NCI-H345 (cell line): ENCODE data around the gene HMGN1.

Experiments
- DNase-seq: peaks from one replicate; lab custom pipeline; 2025; lab: John Stamatoyannopoulos, UW

HMGN1 gene

DNA sequence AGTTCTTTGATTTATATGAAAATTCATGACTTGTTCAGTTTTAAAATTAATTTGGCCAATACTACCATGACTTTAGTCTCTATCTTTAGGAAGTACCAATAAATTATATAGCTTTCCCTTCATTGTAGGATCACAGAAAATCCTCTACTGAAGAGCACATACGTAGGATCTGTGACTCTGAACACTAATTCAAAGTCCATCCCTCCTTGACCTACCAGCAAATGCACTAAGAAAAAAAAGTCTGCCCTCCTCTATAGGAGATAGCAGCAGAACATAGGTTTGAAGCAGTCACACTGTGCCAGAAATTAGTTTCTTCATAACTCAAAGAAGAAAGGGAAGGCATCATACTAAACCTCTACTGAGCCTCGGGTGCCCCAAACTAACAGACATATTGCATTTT lies 52.0 kb downstream of the HMGN1 start:
- no peak for DNase-seq
